Transverse colon (tissue), 3 donors: Measurements from ENCODE around the gene BRAT1.

Experiments used
- CTCF ChIP-seq, 5 experiments: fragments of 200-600 bp in 3 of 5; fragments of 450-650 bp in 2 of 5; sonication (generic) in 3 of 5; IDR thresholded peaks; 1 replicate in 2 of 5; 2 replicates in 3 of 5; pipeline ENCODE4 v1.5.1; 2016 to 2017; ENCODE audit warnings: antibody characterized with exemption in 5 of 5, inconsistent platforms in 3 of 5, mild to moderate bottlenecking in 2 of 5, moderate library complexity in 1 of 5
- POLR2A ChIP-seq: fragments of 450-650 bp; IDR thresholded peaks from one replicate; pipeline ENCODE4 v1.6.1; 2016; ENCODE audit warnings: antibody characterized with exemption, mild to moderate bottlenecking, moderate library complexity

GRCh38 chr7:2504128-2504888 lies 51.0 kb downstream of the BRAT1 start:
- TF ChIP-seq POLR2A (no peak), CTCF (IDR thresholded peaks at IDR 0.05) (no peak)
